LNCaP clone FGC (cell line): Measurements from ENCODE around the gene MTLN.
"Not testable (repeated sequence)": the region's sequence is repeated elsewhere in the genome, so short reads cannot be mapped to it uniquely, and the experiment has no call there.

Source experiments
- DNase-seq: peaks from one replicate; pipeline ENCODE4 v3.0.0-alpha.2; 2011; ENCODE audit warnings: low read depth
- H3K4me3 ChIP-seq: 2 replicates; pipeline ENCODE4 v1.5.1; 2011; ENCODE audit warnings: mild to moderate bottlenecking, low read depth, low read length, control low read depth
- TF ChIP-seq, protein P1 (sequence below): IDR thresholded peaks from 2 replicates; pipeline ENCODE4 v1.5.1; 2012; ENCODE audit warnings: mild to moderate bottlenecking; ENCODE audit not compliant: control insufficient read depth, insufficient read depth; ENCODE audit errors: extremely low read depth

Gene MTLN

DNA sequence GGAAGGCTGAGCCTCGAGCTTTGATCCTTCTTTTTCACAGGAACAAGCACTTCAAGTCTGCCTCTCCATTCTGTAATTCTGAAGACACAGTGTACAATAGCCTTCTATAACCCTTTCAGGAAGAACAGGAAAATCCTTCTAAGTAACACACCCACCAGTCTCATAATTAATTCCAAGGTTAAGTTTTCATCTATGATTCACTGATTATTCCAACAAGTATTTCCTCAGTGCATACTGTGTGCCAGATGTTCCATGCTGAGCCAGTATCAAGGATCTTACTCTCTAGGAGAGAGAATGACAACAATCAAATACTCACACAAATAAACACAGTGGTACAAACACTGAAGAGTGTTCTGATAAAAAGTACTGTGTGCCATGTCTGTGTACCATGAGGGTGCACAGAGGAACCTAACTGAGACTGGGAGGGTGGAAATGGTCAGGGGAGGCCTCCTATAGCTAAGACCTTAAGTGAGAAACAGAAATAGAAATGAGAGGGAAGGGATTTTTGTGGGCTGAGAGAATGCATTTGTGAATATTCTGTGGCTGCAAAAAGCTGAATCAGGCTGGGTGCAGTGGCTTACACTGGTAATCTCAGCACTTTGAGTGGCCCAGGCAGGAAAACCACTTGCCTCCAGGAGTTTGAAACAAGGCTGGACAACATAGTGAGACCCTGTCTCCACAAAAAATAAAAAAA is 7.3 kb upstream of the MTLN start:
- no peak for DNase-seq
- H3K4me3 ChIP-seq = no peak overlapping the region
- TF ChIP-seq, protein P1, sequence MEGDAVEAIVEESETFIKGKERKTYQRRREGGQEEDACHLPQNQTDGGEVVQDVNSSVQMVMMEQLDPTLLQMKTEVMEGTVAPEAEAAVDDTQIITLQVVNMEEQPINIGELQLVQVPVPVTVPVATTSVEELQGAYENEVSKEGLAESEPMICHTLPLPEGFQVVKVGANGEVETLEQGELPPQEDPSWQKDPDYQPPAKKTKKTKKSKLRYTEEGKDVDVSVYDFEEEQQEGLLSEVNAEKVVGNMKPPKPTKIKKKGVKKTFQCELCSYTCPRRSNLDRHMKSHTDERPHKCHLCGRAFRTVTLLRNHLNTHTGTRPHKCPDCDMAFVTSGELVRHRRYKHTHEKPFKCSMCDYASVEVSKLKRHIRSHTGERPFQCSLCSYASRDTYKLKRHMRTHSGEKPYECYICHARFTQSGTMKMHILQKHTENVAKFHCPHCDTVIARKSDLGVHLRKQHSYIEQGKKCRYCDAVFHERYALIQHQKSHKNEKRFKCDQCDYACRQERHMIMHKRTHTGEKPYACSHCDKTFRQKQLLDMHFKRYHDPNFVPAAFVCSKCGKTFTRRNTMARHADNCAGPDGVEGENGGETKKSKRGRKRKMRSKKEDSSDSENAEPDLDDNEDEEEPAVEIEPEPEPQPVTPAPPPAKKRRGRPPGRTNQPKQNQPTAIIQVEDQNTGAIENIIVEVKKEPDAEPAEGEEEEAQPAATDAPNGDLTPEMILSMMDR = no peak

DNA sequence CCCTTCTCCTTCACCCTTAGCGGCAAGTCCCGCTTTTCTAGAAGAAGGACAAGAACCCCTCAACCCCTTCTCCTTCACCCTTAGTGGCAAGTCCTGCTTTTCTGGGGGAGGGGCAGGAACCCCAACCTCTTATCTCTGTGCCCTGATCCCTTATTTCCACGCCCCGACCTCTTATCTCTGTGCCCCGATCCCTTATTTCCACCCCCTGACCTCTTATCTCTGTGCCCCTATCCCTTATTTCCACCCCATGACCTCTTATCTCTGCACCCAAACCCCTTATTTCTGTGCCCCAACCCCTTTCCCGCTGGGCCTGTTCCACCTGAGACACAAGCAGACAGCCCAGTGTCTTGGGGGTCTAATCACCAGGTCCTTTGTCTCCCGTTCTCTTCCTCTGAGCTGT is 6.5 kb upstream of the MTLN start:
- not testable (repeated sequence) for DNase-seq, H3K4me3 ChIP-seq

DNA sequence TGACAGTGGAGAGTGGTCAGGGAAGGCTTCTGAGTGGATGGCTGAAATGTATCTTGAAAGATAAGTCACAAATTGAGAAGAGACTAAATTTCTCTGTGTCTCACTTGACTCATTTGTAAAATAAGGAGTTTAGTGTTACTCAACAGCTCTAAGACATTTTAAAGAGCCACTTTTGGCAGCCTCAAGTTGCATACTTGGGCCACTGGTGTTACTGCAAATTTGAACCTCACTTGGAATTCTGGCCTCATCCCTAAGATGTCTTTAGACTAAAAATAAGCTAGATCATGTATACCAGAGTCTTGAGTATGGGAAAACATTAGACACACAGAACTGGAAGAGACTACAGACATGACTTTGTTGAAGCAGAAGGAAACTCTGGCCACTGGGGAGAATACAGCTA is 4.5 kb upstream of the MTLN start:
- TF ChIP-seq, protein P1 = no peak
- no peak overlapping the region for H3K4me3 ChIP-seq
- DNase-seq = no peak

DNA sequence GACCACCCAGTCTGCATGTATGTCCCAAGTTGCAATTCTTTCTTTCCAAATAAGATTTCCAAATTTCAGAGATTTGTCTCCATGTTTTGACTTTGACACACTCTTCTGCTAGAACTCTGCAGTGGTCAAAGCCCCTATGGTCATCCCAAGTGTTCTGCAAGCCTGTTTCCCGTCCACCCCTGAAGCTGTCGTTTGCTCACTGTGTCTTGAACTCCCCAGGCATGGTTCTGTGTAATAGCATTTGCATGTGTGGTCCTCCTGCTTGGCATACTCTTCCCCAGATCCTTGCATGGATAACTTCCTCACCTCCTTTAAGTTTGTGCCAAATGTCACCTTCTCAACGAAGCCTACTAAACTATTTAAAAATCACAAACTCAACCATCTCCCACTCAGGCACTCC is 3.9 kb upstream of the MTLN start:
- H3K4me3 ChIP-seq = no peak overlapping the region
- DNase-seq = no peak
- TF ChIP-seq, protein P1 = no peak

DNA sequence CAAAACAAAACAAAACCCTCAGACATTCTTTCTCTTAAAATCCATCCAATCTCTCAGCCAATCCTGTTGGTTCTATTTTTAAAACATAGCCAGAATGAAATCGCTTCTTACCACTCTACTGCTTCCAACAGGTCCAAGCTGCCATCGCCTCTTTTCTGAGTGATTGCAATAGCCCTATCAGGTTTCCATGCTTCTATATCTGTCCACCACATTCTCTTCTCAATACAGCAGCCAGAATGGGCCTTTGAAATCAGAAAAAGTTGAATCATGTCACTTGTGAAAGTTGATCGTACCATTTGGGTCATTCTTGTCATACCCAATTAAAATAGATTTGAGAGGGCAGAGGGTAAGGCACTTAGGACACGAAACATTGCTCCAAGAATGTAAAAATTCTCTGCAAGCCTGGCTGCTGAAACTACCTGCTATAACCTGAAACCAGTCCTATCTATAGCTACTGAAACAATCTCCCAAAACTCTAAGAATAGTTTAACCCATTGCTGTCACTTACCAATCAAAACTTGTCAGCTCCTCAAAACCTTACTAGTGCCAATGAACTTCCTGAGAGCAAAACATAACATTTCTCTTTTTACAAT is 3.3 kb upstream of the MTLN start:
- DNase-seq = no peak
- TF ChIP-seq, protein P1 = no peak
- H3K4me3 ChIP-seq = no peak overlapping the region

DNA sequence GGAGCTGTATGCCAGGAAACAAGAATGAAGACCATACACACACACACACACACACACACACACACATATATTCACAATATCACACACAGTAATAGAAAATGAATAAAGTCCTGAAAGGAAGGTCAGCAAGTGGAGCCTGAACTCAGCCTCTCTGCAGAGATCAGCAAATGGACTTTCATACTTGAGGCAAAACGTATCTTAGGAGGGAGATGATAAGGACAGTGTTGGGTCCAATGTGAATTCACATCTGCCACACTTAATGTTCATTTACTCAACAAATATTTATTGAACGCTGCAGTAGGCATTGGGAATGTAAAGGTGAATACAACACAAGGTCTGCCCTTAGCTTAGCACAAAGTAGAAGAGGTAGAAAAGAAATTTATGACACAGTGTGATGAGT is 2.7 kb upstream of the MTLN start:
- TF ChIP-seq, protein P1 = no peak
- no peak for DNase-seq
- no peak overlapping the region for H3K4me3 ChIP-seq

DNA sequence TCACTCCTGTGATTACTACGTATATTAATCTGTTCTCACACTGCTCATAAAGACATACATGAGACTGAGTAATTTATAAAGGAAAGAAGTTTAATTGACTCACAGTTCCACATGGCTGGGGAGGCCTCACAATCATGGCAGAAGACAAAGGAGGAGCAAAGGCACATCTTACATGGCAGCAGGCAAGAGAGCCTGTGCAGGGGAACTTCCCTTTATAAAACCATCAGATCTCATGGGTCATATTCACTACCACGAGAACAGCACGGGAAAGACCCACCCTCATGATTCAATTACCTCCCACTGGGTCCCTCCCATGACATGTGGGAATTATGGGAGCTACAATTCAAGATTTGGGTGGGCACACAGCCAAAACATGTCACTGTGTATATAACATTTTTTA is 1.2 kb upstream of the MTLN start:
- H3K4me3 ChIP-seq, DNase-seq: not testable (repeated sequence)

DNA sequence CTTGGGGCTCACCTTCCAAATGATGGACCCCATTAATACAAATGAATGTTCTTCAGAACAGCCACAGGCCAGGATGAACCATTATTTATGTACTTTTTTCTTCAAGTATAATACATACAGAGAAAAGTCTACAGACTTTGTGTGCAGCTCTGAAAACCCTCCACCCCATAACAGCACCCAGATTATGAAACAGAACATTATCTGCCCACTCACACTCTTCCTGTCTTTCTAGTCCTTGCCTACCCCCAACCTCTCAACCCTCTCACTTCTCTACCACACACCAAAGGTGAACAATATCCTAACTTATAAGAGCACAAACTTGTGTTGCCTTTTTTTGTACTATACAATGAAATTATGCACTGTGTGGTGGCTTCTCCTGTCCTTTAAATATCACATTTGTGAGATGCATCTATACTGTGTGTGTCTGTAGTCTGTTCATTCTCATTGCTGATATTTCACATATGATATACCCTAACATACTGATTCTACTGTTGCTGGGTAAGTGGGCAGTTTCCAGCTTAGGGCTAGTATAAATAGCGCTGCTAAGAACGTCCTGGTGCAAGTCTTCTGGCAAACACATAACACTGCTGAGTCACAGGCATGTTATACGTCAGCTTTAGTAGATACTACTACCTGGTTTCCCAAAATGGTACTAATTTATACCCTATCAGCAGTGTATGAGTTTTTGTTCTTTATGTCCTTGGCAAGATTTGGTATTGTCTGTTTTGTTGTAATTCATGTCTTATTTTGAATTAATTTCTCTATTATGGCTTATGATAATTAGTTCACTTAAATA is 6.5 kb downstream of the MTLN start:
- DNase-seq = no peak
- no peak overlapping the region for H3K4me3 ChIP-seq
- TF ChIP-seq, protein P1 = no peak
